Endothelial cell of umbilical vein (primary cell): Measurements from ENCODE around the gene TXNRD1. TPM values are rescaled to one million over a fixed set of nuclear protein-coding genes. Genes with fewer than 3 reads are reported as not detected.

Experiments
- BruUV-seq: library from RNA; stranded (reverse); fragments of 400-500 nt; replicated peaks from 2 replicates; lab custom pipeline; 2021; lab: Mats Ljungman, UMichigan
- CTCF ChIA-PET: fragments of 300-600, 350-600 bp; sonication (Branson Sonifier 250); formaldehyde crosslinking; loops from one replicate; lab custom pipeline; 2021; ENCODE audit warnings: antibody characterized with exemption, inconsistent platforms; lab: Charles Lee
- POLR2A ChIA-PET: fragments of 300-600, 350-600 bp; sonication (Branson Sonifier 250); formaldehyde crosslinking; loops from one replicate; lab custom pipeline; 2021; ENCODE audit warnings: antibody characterized with exemption, inconsistent platforms; lab: Charles Lee
- DNase-seq: peaks from one replicate; pipeline ENCODE4 v3.0.0-alpha.2; 2011; ENCODE audit warnings: low read depth, low spot score
- FAIRE-seq: peaks from 2 replicates; lab custom pipeline; 2011; peaks lifted over from hg19 to GRCh38; lab: Jason Lieb, UNC
- H2AFZ ChIP-seq: 2 replicates; pipeline ENCODE4 v1.6.0; 2012; ENCODE audit warnings: low read depth, low read length, control low read depth, inconsistent platforms
- H3K27ac ChIP-seq: 2 replicates; pipeline ENCODE4 v1.5.1; 2011; ENCODE audit warnings: low read depth, mild to moderate bottlenecking, control low read depth, low read length, moderate library complexity; ENCODE audit not compliant: insufficient read depth
- H3K27me3 ChIP-seq, 2 experiments: 2 replicates each; pipeline versions ENCODE4 v1.6.0 to v1.6.1; 2011; ENCODE audit warnings: low read length in 2 of 2, mixed read lengths in 1 of 2; ENCODE audit not compliant: control insufficient read depth in 2 of 2, insufficient read depth in 2 of 2
- H3K36me3 ChIP-seq, 2 experiments: 2 replicates in 1 of 2; 3 replicates in 1 of 2; pipeline ENCODE4 v1.5.1; 2011; ENCODE audit warnings: low read length in 2 of 2, mild to moderate bottlenecking in 1 of 2, moderate library complexity in 1 of 2; ENCODE audit not compliant: control insufficient read depth in 2 of 2, insufficient read depth in 2 of 2; ENCODE audit errors: extremely low read depth in 1 of 2
- H3K4me1 ChIP-seq: 3 replicates; pipeline ENCODE4 v1.5.1; 2011; ENCODE audit warnings: mild to moderate bottlenecking, low read length; ENCODE audit not compliant: control insufficient read depth, insufficient read depth; ENCODE audit errors: extremely low read depth
- H3K4me2 ChIP-seq: 2 replicates; pipeline ENCODE4 v1.6.1; 2011; ENCODE audit warnings: low read length, control low read depth, mixed read lengths; ENCODE audit not compliant: insufficient read depth
- H3K4me3 ChIP-seq, 3 experiments: fragments of 200-600 bp in 1 of 3; sonication (generic), shearing (Covaris generic) in 1 of 3; replicated peaks in 1 of 3; 2 replicates each; pipeline ENCODE4 v1.5.1; 2011 to 2016; ENCODE audit warnings: control low read depth in 3 of 3, low read length in 3 of 3, mild to moderate bottlenecking in 2 of 3, inconsistent platforms in 1 of 3, low read depth in 1 of 3, moderate library complexity in 1 of 3; ENCODE audit not compliant: insufficient read depth in 1 of 3
- H3K79me2 ChIP-seq: 2 replicates; pipeline ENCODE4 v1.6.0; 2012; ENCODE audit warnings: low read length, inconsistent platforms; ENCODE audit not compliant: control insufficient read depth, insufficient read depth
- H3K9ac ChIP-seq: replicated peaks from 2 replicates; pipeline ENCODE3; 2011; ENCODE audit warnings: low read length, control low read depth; ENCODE audit not compliant: insufficient read depth; ENCODE audit errors: extremely low read depth
- H3K9me1 ChIP-seq: replicated peaks from 3 replicates; pipeline ENCODE4 v1.6.0; 2011; ENCODE audit warnings: mild to moderate bottlenecking, low read length; ENCODE audit not compliant: control insufficient read depth, insufficient read depth; ENCODE audit errors: extremely low read depth
- H3K9me3 ChIP-seq: replicated peaks from 2 replicates; pipeline ENCODE4 v1.5.1; 2012; ENCODE audit warnings: low read length, inconsistent platforms; ENCODE audit not compliant: control insufficient read depth, insufficient read depth
- H4K20me1 ChIP-seq: replicated peaks from 2 replicates; pipeline ENCODE3; 2011; ENCODE audit warnings: mild to moderate bottlenecking, low read length; ENCODE audit not compliant: control insufficient read depth, insufficient read depth; ENCODE audit errors: extremely low read depth
- EZH2 ChIP-seq: IDR thresholded peaks from 2 replicates; pipeline ENCODE4 v1.6.1; 2012; ENCODE audit warnings: borderline replicate concordance, low read depth, mild to moderate bottlenecking, moderate library complexity, low read length, inconsistent platforms; ENCODE audit not compliant: severe bottlenecking
- GATA2 ChIP-seq: IDR thresholded peaks from 2 replicates; pipeline ENCODE4 v1.7.0; 2011; ENCODE audit warnings: low read depth, mild to moderate bottlenecking, moderate library complexity, mixed read lengths, low read length; ENCODE audit not compliant: insufficient read length, insufficient read depth
- MYC ChIP-seq: IDR thresholded peaks from one replicate; pipeline ENCODE4 v1.6.1; 2011; ENCODE audit warnings: mild to moderate bottlenecking, low read depth, low read length
- POLR2A ChIP-seq: IDR thresholded peaks from 2 replicates; pipeline ENCODE4 v1.6.1; 2012; ENCODE audit warnings: low read depth, mild to moderate bottlenecking, control low read depth, low read length
- POLR2AphosphoS5 ChIP-seq: IDR thresholded peaks from 2 replicates; pipeline ENCODE4 v1.6.1; 2012; ENCODE audit warnings: low read depth, mild to moderate bottlenecking, control low read depth, low read length, moderate library complexity; ENCODE audit not compliant: insufficient read depth
- dilution Hi-C: fragments of 300-500 bp; cut with MboI; formaldehyde crosslinking; loops from one replicate; pipeline ENCODE4 v1.15.0; 2019; ENCODE audit warnings: low sequenced_read_pairs; ENCODE audit not compliant: extremely low pct_ligation_motif_present
- intact Hi-C: fragments of 100-400 bp; cut with micrococcal nuclease; formaldehyde crosslinking; loops from one replicate; pipeline ENCODE4 v1.10.0; 2022
- polyA plus RNA-seq, 4 experiments: library from polyadenylated mRNA; depleted of rRNA in 3 of 4; stranded (reverse) in 3 of 4; unstranded in 1 of 4; fragments of >200 nt; gene quantifications; 2 replicates each; pipeline versions ENCODE4 v1.2.1 to v1.2.3, GENCODE V29; 2011 to 2012; ENCODE audit warnings: missing spikeins in 1 of 4
- total RNA-seq: library from RNA; stranded (reverse); gene quantifications from 2 replicates; pipeline ENCODE4 v1.2.3, GENCODE V29; 2021
- TF ChIP-seq, protein P1 (sequence below): IDR thresholded peaks from 2 replicates; pipeline ENCODE4 v1.6.1; 2011; ENCODE audit not compliant: insufficient read depth, insufficient read length
- TF ChIP-seq, protein P2 (sequence below), 2 donors: IDR thresholded peaks; 1 replicate in 1 of 2; 2 replicates in 1 of 2; pipeline ENCODE4 v1.5.1; 2011; ENCODE audit warnings: low read length in 2 of 2, mild to moderate bottlenecking in 2 of 2, moderate library complexity in 2 of 2, control low read depth in 1 of 2, inconsistent platforms in 1 of 2, low read depth in 1 of 2; ENCODE audit not compliant: insufficient read depth in 1 of 2; ENCODE audit errors: extremely low read depth in 1 of 2

TXNRD1 gene
- total and polyA plus RNA-seq, 2 donors (not counting 3 experiments of a cell fraction or from before 2014, with no cell fraction given): 309 to 566 TPM

DNA sequence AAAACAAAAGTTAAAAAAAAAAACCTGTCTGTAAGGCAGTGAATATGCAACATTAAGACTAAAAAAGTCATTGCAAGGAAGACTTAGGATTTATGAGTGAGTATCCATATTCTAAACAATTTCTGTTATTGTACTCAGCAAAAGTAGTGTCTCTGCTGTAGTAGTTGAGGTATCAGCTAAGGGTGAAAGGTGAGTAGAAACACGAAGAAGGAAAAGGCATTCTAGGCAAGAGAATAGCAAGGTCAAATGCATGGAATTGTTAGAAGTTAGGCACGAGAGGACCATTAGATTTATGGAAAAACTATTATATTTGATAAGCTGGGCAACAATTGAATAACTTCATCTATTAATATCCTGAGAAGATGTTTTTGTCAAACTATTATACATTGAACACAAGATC lies 89.8 kb downstream of the TXNRD1 start:
- Histone ChIP-seq H3K36me3 (peaks cover 4 to 47% of the 10 kb centered on the region in 2 experiments), H3K79me2 (peaks cover 100% of the 10 kb centered on the region), H3K9me1 (no peaks in the 10 kb centered on the region), H3K4me2 (peak overlapping the region; percentile 33), H4K20me1 (peaks cover 47% of the 10 kb centered on the region), H3K4me1 (peaks cover 58% of the 10 kb centered on the region), H3K27ac (no peak overlapping the region), H3K9ac (no peak overlapping the region), H3K4me3 (peak overlapping the region in 1 of 3 experiments; percentile 17), H3K27me3 (no peaks in the 10 kb centered on the region), H3K9me3 (no peaks in the 10 kb centered on the region), H2AFZ (no peak overlapping the region)
- intact Hi-C loops: no loop called here
- TF ChIP-seq MYC (no peak), EZH2 (no peak)
- no TSS peak for BruUV-seq
- ChIA-PET CTCF (no interaction called here), POLR2A (no interaction called here)
- DNase-seq (no peak), FAIRE-seq (no peak)
- dilution Hi-C loops: no loop called here

DNA sequence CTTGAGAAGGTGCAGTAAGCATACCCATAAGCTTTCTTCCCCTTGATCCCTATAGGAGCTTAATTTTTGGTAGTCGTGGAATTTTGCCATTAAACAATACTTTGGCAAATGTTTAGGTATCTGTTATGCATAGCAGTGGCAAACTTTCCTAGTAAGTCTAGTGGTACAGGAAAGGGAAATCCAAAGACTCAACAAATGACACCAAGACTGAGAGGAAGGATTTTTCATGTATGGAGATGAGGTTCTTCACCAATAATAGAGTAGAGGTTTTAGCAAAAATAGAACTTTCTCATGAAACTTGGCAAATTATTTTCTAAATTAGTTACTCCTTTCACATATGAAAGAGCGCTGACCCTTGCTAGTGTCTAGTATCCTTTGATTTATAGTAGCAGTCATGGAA lies 90.8 kb downstream of the TXNRD1 start:
- Histone ChIP-seq H3K27ac (no peak overlapping the region), H3K4me3 (no peak overlapping the region), H3K4me1 (peaks cover 52% of the 10 kb centered on the region), H3K9me3 (no peaks in the 10 kb centered on the region), H3K9ac (no peak overlapping the region), H3K4me2 (peak overlapping the region; percentile 22), H2AFZ (no peak overlapping the region), H3K9me1 (no peaks in the 10 kb centered on the region), H3K36me3 (peaks cover 6 to 48% of the 10 kb centered on the region in 2 experiments), H3K27me3 (no peaks in the 10 kb centered on the region), H4K20me1 (peaks cover 50% of the 10 kb centered on the region), H3K79me2 (peaks cover 100% of the 10 kb centered on the region)
- DNase-seq (no peak), FAIRE-seq (no peak)
- no TSS peak for BruUV-seq
- no peak for TF ChIP-seq GATA2
- no peak for TF ChIP-seq MYC
- TF ChIP-seq, protein P1, sequence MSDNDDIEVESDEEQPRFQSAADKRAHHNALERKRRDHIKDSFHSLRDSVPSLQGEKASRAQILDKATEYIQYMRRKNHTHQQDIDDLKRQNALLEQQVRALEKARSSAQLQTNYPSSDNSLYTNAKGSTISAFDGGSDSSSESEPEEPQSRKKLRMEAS: no peak
- TF ChIP-seq, protein P2, sequence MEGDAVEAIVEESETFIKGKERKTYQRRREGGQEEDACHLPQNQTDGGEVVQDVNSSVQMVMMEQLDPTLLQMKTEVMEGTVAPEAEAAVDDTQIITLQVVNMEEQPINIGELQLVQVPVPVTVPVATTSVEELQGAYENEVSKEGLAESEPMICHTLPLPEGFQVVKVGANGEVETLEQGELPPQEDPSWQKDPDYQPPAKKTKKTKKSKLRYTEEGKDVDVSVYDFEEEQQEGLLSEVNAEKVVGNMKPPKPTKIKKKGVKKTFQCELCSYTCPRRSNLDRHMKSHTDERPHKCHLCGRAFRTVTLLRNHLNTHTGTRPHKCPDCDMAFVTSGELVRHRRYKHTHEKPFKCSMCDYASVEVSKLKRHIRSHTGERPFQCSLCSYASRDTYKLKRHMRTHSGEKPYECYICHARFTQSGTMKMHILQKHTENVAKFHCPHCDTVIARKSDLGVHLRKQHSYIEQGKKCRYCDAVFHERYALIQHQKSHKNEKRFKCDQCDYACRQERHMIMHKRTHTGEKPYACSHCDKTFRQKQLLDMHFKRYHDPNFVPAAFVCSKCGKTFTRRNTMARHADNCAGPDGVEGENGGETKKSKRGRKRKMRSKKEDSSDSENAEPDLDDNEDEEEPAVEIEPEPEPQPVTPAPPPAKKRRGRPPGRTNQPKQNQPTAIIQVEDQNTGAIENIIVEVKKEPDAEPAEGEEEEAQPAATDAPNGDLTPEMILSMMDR (IDR thresholded peaks at IDR 0.05; ENCODE audit: extremely low read depth in 1 of 2, insufficient read depth in 1 of 2, low read depth in 1 of 2, low read length in 2 of 2): no peak
- TF ChIP-seq POLR2A: peak; percentile 40
- TF ChIP-seq POLR2AphosphoS5: no peak
- ChIA-PET POLR2A (no interaction called here), CTCF (no interaction called here)
- intact Hi-C loops (no loop called here), dilution Hi-C loops (no loop called here)
